CD14-positive monocyte (primary cell): ENCODE measurements around the gene CSPG4. TPM values are rescaled to one million over a fixed set of nuclear protein-coding genes. Genes with fewer than 3 reads are reported as not detected.
A peak's percentile ranks its signal among the peaks of the same experiment; 100 is the strongest.

Experiments
- DNase-seq, 3 donors: peaks; one replicate each; pipeline ENCODE4 v3.0.0-alpha.2; 2011 to 2022
- H2AFZ ChIP-seq: 2 replicates; pipeline ENCODE4 v1.6.0; 2012; ENCODE audit warnings: mild to moderate bottlenecking, low read depth, low read length, inconsistent platforms; ENCODE audit not compliant: insufficient read depth, poor library complexity, severe bottlenecking
- H3K27ac ChIP-seq, 2 donors: 1 replicate in 1 of 2; 2 replicates in 1 of 2; pipeline ENCODE4 v1.5.1; 2012 to 2013; ENCODE audit warnings: low read length in 2 of 2, control low read depth in 1 of 2, inconsistent platforms in 1 of 2, low read depth in 1 of 2, mild to moderate bottlenecking in 1 of 2
- H3K27me3 ChIP-seq, 2 donors: one replicate each; pipeline versions ENCODE4 v1.6.0 to v1.6.1; 2011 to 2013; ENCODE audit warnings: low read length in 2 of 2; ENCODE audit not compliant: control insufficient read depth in 2 of 2, insufficient read depth in 2 of 2
- H3K36me3 ChIP-seq, 2 donors: replicated peaks in 1 of 2; 1 replicate in 1 of 2; 2 replicates in 1 of 2; pipeline versions ENCODE4 v1.5.1 to v1.6.1; 2012 to 2013; ENCODE audit warnings: low read length in 2 of 2, control low read depth in 1 of 2, inconsistent platforms in 1 of 2, mild to moderate bottlenecking in 1 of 2; ENCODE audit not compliant: insufficient read depth in 2 of 2, control insufficient read depth in 1 of 2
- H3K4me1 ChIP-seq, 2 donors: 1 replicate in 1 of 2; 2 replicates in 1 of 2; pipeline versions ENCODE4 v1.5.1 to v1.6.1; 2012 to 2013; ENCODE audit warnings: low read length in 2 of 2, control low read depth in 1 of 2, inconsistent platforms in 1 of 2, mild to moderate bottlenecking in 1 of 2, moderate library complexity in 1 of 2; ENCODE audit not compliant: insufficient read depth in 2 of 2, control insufficient read depth in 1 of 2
- H3K4me2 ChIP-seq: replicated peaks from 2 replicates; pipeline ENCODE3; 2012; ENCODE audit warnings: low read length, moderate library complexity, mild to moderate bottlenecking; ENCODE audit not compliant: poor library complexity, severe bottlenecking; ENCODE audit errors: extremely low read depth
- H3K4me3 ChIP-seq, 3 experiments: fragments of 200-600 bp in 1 of 3; sonication (generic) in 1 of 3; replicated peaks in 1 of 3; 1 replicate in 2 of 3; 2 replicates in 1 of 3; pipeline ENCODE4 v1.5.1; 2011 to 2013; ENCODE audit warnings: low read length in 3 of 3, mild to moderate bottlenecking in 3 of 3, control low read depth in 2 of 3, low read depth in 2 of 3, inconsistent platforms in 1 of 3, moderate library complexity in 1 of 3
- H3K79me2 ChIP-seq: 2 replicates; pipeline ENCODE4 v1.6.0; 2012; ENCODE audit warnings: mild to moderate bottlenecking, control low read depth, inconsistent platforms, low read length, moderate library complexity; ENCODE audit not compliant: insufficient read depth
- H3K9ac ChIP-seq: 2 replicates; pipeline ENCODE4 v1.6.0; 2017; ENCODE audit warnings: low read length, mild to moderate bottlenecking; ENCODE audit not compliant: insufficient read depth, poor library complexity, severe bottlenecking
- H3K9me3 ChIP-seq, 2 donors: replicated peaks in 1 of 2; 1 replicate in 1 of 2; 2 replicates in 1 of 2; pipeline versions ENCODE4 v1.5.1 to v1.6.1; 2012 to 2013; ENCODE audit warnings: low read length in 2 of 2, control low read depth in 1 of 2; ENCODE audit not compliant: control insufficient read depth in 1 of 2, insufficient read depth in 1 of 2
- H4K20me1 ChIP-seq: 2 replicates; pipeline ENCODE4 v1.6.0; 2012; ENCODE audit warnings: mild to moderate bottlenecking, low read length, control low read depth, moderate library complexity; ENCODE audit not compliant: insufficient read depth
- H3K27ac Mint-ChIP-seq, 7 donors: one replicate each; pipeline ENCODE4 v1.8.0; 2020; ENCODE audit warnings: mild to moderate bottlenecking in 7 of 7, mixed read lengths in 7 of 7, moderate library complexity in 6 of 7, inconsistent platforms in 2 of 7
- H3K27me3 Mint-ChIP-seq, 3 donors: one replicate each; pipeline ENCODE4 v1.8.0; 2021 to 2022; ENCODE audit warnings: low read depth in 3 of 3, mild to moderate bottlenecking in 3 of 3, mixed read lengths in 3 of 3, moderate library complexity in 3 of 3, inconsistent platforms in 1 of 3
- H3K36me3 Mint-ChIP-seq, 2 donors: one replicate each; pipeline ENCODE4 v1.8.0; 2020; ENCODE audit warnings: mixed read lengths in 2 of 2, inconsistent platforms in 1 of 2, mild to moderate bottlenecking in 1 of 2
- H3K4me1 Mint-ChIP-seq: one replicate; pipeline ENCODE4 v1.8.0; 2020; ENCODE audit warnings: mild to moderate bottlenecking, mixed read lengths
- H3K4me3 Mint-ChIP-seq, 2 donors: one replicate each; pipeline ENCODE4 v1.8.0; 2020; ENCODE audit warnings: mild to moderate bottlenecking in 2 of 2, mixed read lengths in 2 of 2, moderate library complexity in 1 of 2
- H3K9me3 Mint-ChIP-seq, 7 donors: one replicate each; pipeline ENCODE4 v1.8.0; 2020 to 2022; ENCODE audit warnings: mixed read lengths in 7 of 7, mild to moderate bottlenecking in 6 of 7, moderate library complexity in 6 of 7, inconsistent platforms in 2 of 7
- CTCF ChIP-seq: fragments of 200-600 bp; IDR thresholded peaks from one replicate; pipeline ENCODE4 v1.8.0; 2022; ENCODE audit warnings: antibody characterized with exemption, mild to moderate bottlenecking
- WGBS: methylation state at CpG from one replicate; pipeline ENCODE4 v1.1.5; 2013; ENCODE audit warnings: missing lambda C conversion rate; ENCODE audit not compliant: insufficient coverage; 5-methylcytosine and 5-hydroxymethylcytosine counted together
- intact Hi-C, 2 donors: fragments of 100-400 bp; cut with micrococcal nuclease; formaldehyde crosslinking; loops; one replicate each; pipeline versions ENCODE4 v1.15.0 to v1.15.1; 2023
- polyA plus RNA-seq, 3 donors: library from polyadenylated mRNA; depleted of rRNA in 1 of 3; unstranded in 2 of 3; stranded (reverse) in 1 of 3; fragments of 300-500 nt in 2 of 3; fragments of >200 nt in 1 of 3; fragmentation: Illumina TruSeq in 2 of 3; gene quantifications; 1 replicate in 2 of 3; 2 replicates in 1 of 3; pipeline ENCODE4 v1.2.3, GENCODE V29; 2012 to 2021

CSPG4 gene
- polyA plus RNA-seq, 3 donors, result not detected

GRCh38 chr15:75649045-75649761 is 63.4 kb downstream of the CSPG4 start:
- H3K79me2 ChIP-seq, result no peaks in the 10 kb centered on the region
- Mint-ChIP-seq H3K4me3 (peak overlapping the region; percentile 96 to 98), H3K4me1 (peaks cover 58% of the 10 kb centered on the region)

More at GRCh38 chr15:75649045-75649761, 63.4 kb downstream of the CSPG4 start:
- Histone ChIP-seq H3K9ac (no peak overlapping the region), H3K4me3 (peak overlapping the region in 1 of 3 experiments; percentile 98), H3K36me3 (peaks cover 0 to 11% of the 10 kb centered on the region in 2 donors), H3K27me3 (peaks cover 0 to 8% of the 10 kb centered on the region in 2 donors), H3K4me2 (no peak overlapping the region), H3K27ac (no peak overlapping the region), H4K20me1 (peaks cover 24% of the 10 kb centered on the region), H3K9me3 (no peaks in the 10 kb centered on the region), H3K4me1 (peaks cover 34 to 61% of the 10 kb centered on the region in 2 donors), H2AFZ (no peak overlapping the region)
- intact Hi-C loops, result no loop called here
- WGBS, result 96% methylated on average over 13 of the region's 19 CpGs
- Mint-ChIP-seq H3K27me3 (peaks cover 12 to 21% (median 20%) of the 10 kb centered on the region in 3 donors), H3K27ac (no peak overlapping the region), H3K36me3 (peaks cover 21 to 22% of the 10 kb centered on the region in 2 donors), H3K9me3 (peaks cover 0 to 4% (median 0%) of the 10 kb centered on the region in 7 donors)
- no peak for TF ChIP-seq CTCF
- DNase-seq, result no peak
